ENCODE results near the gene PSMD13.
"Not testable (repeated sequence)": the region's sequence is repeated elsewhere in the genome, so short reads cannot be mapped to it uniquely, and the experiment has no call there.

The PSMD13 gene

GRCh38 chr11:236774-237767, at the start of gene PSMD13:
PSMD13 (plus strand) TSS chr11:236976; CDS start chr11:237050, 74 bp downstream.
- peak; percentile 84 for DNase-seq (ENCODE audit: low spot score)

- not testable (repeated sequence) for DNase-seq (ENCODE audit: low spot score)
Observed at GRCh38 chr11:189200-189783, 47.5 kb upstream of the PSMD13 start.

- not testable (repeated sequence) for DNase-seq (ENCODE audit: low spot score)
Observed at GRCh38 chr11:189843-190311, 46.9 kb upstream of the PSMD13 start.

GRCh38 chr11:190546-190945, 46.2 kb upstream of the PSMD13 start:
- not testable (repeated sequence) for DNase-seq (ENCODE audit: low spot score)

- not testable (repeated sequence) for DNase-seq (ENCODE audit: low spot score)
Observed at GRCh38 chr11:191490-192478, 45.0 kb upstream of the PSMD13 start.

GRCh38 chr11:192674-193128, 44.1 kb upstream of the PSMD13 start, which contains the start of gene SCGB1C1:
SCGB1C1 (plus strand) TSS chr11:193078; CDS start chr11:193100, 22 bp downstream.
- not testable (repeated sequence) for DNase-seq (ENCODE audit: low spot score)

- DNase-seq (ENCODE audit: low spot score) = not testable (repeated sequence)
Observed at GRCh38 chr11:193481-193880, 43.3 kb upstream of the PSMD13 start.

- no peak for DNase-seq (ENCODE audit: low spot score)
Observed at GRCh38 chr11:196786-197731, 39.7 kb upstream of the PSMD13 start.

GRCh38 chr11:197741-198235, 39.0 kb upstream of the PSMD13 start:
- no peak for DNase-seq (ENCODE audit: low spot score)

GRCh38 chr11:198236-198806, 38.5 kb upstream of the PSMD13 start:
- no peak for DNase-seq (ENCODE audit: low spot score)

GRCh38 chr11:199004-199581, 37.7 kb upstream of the PSMD13 start:
- DNase-seq (ENCODE audit: low spot score) = no peak

- no peak for DNase-seq (ENCODE audit: low spot score)
Observed at GRCh38 chr11:199782-200181, 37.0 kb upstream of the PSMD13 start.

- no peak for DNase-seq (ENCODE audit: low spot score)
Observed at GRCh38 chr11:200224-201003, 36.4 kb upstream of the PSMD13 start.

- DNase-seq (ENCODE audit: low spot score) = no peak
Observed at GRCh38 chr11:201966-202365, 34.8 kb upstream of the PSMD13 start.

- no peak for DNase-seq (ENCODE audit: low spot score)
Observed at GRCh38 chr11:202490-202889, 34.3 kb upstream of the PSMD13 start.

- no peak for DNase-seq (ENCODE audit: low spot score)
Observed at GRCh38 chr11:203056-203944, 33.5 kb upstream of the PSMD13 start.

- DNase-seq (ENCODE audit: low spot score) = no peak
Observed at GRCh38 chr11:203945-204586, 32.7 kb upstream of the PSMD13 start.
